ENCODE data around the gene RFNG. TPM values are rescaled to one million over a fixed set of nuclear protein-coding genes. Genes with fewer than 3 reads are reported as not detected.

RFNG gene
- total RNA-seq (2021; ENCODE audit: unreplicated experiment) (43.4 TPM), Bru-seq, nascent RNA (percentile 49 among the genes with signal in this experiment), BruChase-seq, experiment 1, labeled RNA remaining after a 2-hour chase (percentile 66 among the genes with signal in this experiment), BruChase-seq, experiment 2, labeled RNA remaining after a 6-hour chase (percentile 74 among the genes with signal in this experiment)
- polyA plus RNA-seq (2012; ENCODE audit: insufficient read length): 54.6 TPM
- long read RNA-seq, transcript RFNG-201 (8 exons, 1,828 nt): major isoform, 16 of 66 reads
- long read RNA-seq, transcript RFNG-209 (1 exons, 2,886 nt): minor isoform, 6 of 66 reads
- long read RNA-seq, partial matches to known transcripts: 21 of 66 reads
- long read RNA-seq, other reads (novel, unspliced or antisense): 21 of 66 reads

GRCh38 chr17:82051776-82052637, at the start of gene RFNG, which contains the start of gene GPS1:
Gene RFNG, minus strand, starts transcription at chr17:82051811. Its CDS starts 45 bp downstream, at chr17:82051766.
Gene GPS1, plus strand, starts transcription at chr17:82051898. Its CDS starts 34 bp downstream, at chr17:82051932.
- H3K4me1 ChIP-seq (ENCODE audit: control insufficient read depth, insufficient read depth, low read length): peaks cover 21% of the 10 kb centered on the region
- H3K9me3 ChIP-seq (ENCODE audit: control insufficient read depth, insufficient read depth, low read depth, low read length): no peaks in the 10 kb centered on the region
- ATAC-seq: peak; percentile 86
- POLR2A ChIA-PET: interaction anchor here (0.6 kb wide), 1 partner anchor 21 kb away, joined by 4 read pairs; no protein-coding TSS in a partner anchor
- DNase-seq (ENCODE audit: low read depth, low spot score): no peak
- CTCF ChIA-PET: interaction anchor here (0.5 kb wide), 1 partner anchor 99 kb away, joined by 3 read pairs; no protein-coding TSS in a partner anchor
- no peaks in the 10 kb centered on the region for H3K27me3 ChIP-seq (ENCODE audit: control insufficient read depth, insufficient read depth, low read length)
- H3K27ac ChIP-seq (ENCODE audit: low read length): peak within 1 kb of the TSS; percentile 82
- in situ Hi-C loops (cut with HindIII; ENCODE audit: low pct_unique_long_range_greater_than_20kb, low sequenced_read_pairs) (loop anchor here (10.0 kb wide), 1 partner anchor 83 kb away; no protein-coding TSS in a partner anchor), intact Hi-C loops (cut with micrococcal nuclease; ENCODE audit: unreplicated experiment) (no loop called here)
- H3K4me3 ChIP-seq (ENCODE audit: low read depth in 2 of 2, low read length in 2 of 2): peak within 1 kb of the TSS; percentile 85 to 99
- peak; percentile 48; the same call in 1 of the 2 replicates for TF ChIP-seq POLR2AphosphoS5 (IDR thresholded peaks at IDR 0.05; ENCODE audit: low read depth, low read length)
- TF ChIP-seq TCF7L2 (IDR thresholded peaks at IDR 0.05; ENCODE audit: low read depth, low read length): no peak
- TF ChIP-seq SIN3A (IDR thresholded peaks at IDR 0.05; ENCODE audit: borderline replicate concordance, insufficient read depth, low read depth, low read length): peak; percentile 95; the same call in 1 of the 2 replicates
- no peak for TF ChIP-seq CTCF (IDR thresholded peaks at IDR 0.05)
- no peak for TF ChIP-seq REST (IDR thresholded peaks at IDR 0.05; ENCODE audit: insufficient read depth in 1 of 2, low read depth in 2 of 2, low read length in 1 of 2)
- peaks cover 9% of the 10 kb centered on the region for H3K36me3 ChIP-seq (ENCODE audit: control insufficient read depth, insufficient read depth, low read length)
- BruUV-seq (replicated peaks): TSS peak; percentile 67

GRCh38 chr17:82101301-82101715, 49.7 kb upstream of the RFNG start:
- H3K9me3 ChIP-seq (ENCODE audit: control insufficient read depth, insufficient read depth, low read depth, low read length): no peaks in the 10 kb centered on the region
- ChIA-PET POLR2A (interaction anchor here (0.6 kb wide), 1 partner anchor 39 kb away, joined by 3 read pairs; no protein-coding TSS in a partner anchor), CTCF (no interaction called here)
- H3K27me3 ChIP-seq (ENCODE audit: control insufficient read depth, insufficient read depth, low read length): no peaks in the 10 kb centered on the region
- in situ Hi-C loops (cut with HindIII; ENCODE audit: low pct_unique_long_range_greater_than_20kb, low sequenced_read_pairs) (no loop called here), intact Hi-C loops (cut with micrococcal nuclease; ENCODE audit: unreplicated experiment) (loop anchor here (10.0 kb wide), 1 partner anchor 133 kb away; no protein-coding TSS in a partner anchor)
- peak overlapping the region; percentile 97 for H3K27ac ChIP-seq (ENCODE audit: low read length)
- H3K4me3 ChIP-seq (ENCODE audit: low read depth in 2 of 2, low read length in 2 of 2): no peak overlapping the region
- no TSS peak for BruUV-seq (replicated peaks)
- no peak for TF ChIP-seq POLR2AphosphoS5 (IDR thresholded peaks at IDR 0.05; ENCODE audit: low read depth, low read length)
- no peak for TF ChIP-seq SIN3A (IDR thresholded peaks at IDR 0.05; ENCODE audit: borderline replicate concordance, insufficient read depth, low read depth, low read length)
- TF ChIP-seq CTCF (IDR thresholded peaks at IDR 0.05): no peak
- TF ChIP-seq REST (IDR thresholded peaks at IDR 0.05; ENCODE audit: insufficient read depth in 1 of 2, low read depth in 2 of 2, low read length in 1 of 2): no peak
- no peak for TF ChIP-seq TCF7L2 (IDR thresholded peaks at IDR 0.05; ENCODE audit: low read depth, low read length)
- H3K4me1 ChIP-seq (ENCODE audit: control insufficient read depth, insufficient read depth, low read length): peaks cover 75% of the 10 kb centered on the region
- DNase-seq (ENCODE audit: low read depth, low spot score) (no peak), ATAC-seq (no peak)
- peaks cover 4% of the 10 kb centered on the region; the same call in 1 of the 2 replicates for H3K36me3 ChIP-seq (ENCODE audit: control insufficient read depth, insufficient read depth, low read length)

Data from Panc1 (cell line).